Measurements from ENCODE around the gene EXOC6B.

GRCh38 chr2:72181616-72182015, 644.2 kb downstream of the EXOC6B start:
- TF ChIP-seq EZH2 (IDR thresholded peaks at IDR 0.05; ENCODE audit: borderline replicate concordance, low read depth, low read length, severe bottlenecking), result no peak
- TF ChIP-seq, protein P1, sequence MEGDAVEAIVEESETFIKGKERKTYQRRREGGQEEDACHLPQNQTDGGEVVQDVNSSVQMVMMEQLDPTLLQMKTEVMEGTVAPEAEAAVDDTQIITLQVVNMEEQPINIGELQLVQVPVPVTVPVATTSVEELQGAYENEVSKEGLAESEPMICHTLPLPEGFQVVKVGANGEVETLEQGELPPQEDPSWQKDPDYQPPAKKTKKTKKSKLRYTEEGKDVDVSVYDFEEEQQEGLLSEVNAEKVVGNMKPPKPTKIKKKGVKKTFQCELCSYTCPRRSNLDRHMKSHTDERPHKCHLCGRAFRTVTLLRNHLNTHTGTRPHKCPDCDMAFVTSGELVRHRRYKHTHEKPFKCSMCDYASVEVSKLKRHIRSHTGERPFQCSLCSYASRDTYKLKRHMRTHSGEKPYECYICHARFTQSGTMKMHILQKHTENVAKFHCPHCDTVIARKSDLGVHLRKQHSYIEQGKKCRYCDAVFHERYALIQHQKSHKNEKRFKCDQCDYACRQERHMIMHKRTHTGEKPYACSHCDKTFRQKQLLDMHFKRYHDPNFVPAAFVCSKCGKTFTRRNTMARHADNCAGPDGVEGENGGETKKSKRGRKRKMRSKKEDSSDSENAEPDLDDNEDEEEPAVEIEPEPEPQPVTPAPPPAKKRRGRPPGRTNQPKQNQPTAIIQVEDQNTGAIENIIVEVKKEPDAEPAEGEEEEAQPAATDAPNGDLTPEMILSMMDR (IDR thresholded peaks at IDR 0.05; ENCODE audit: borderline replicate concordance, extremely low read depth, low read length, poor library complexity, severe bottlenecking), result no peak
